Panc1 (cell line): ENCODE measurements around the gene CCDC28A. TPM values are rescaled to one million over a fixed set of nuclear protein-coding genes. Genes with fewer than 3 reads are reported as not detected.
A peak's percentile ranks its signal among the peaks of the same experiment; 100 is the strongest.

ENCODE experiments used
- ATAC-seq: fragments of 200-7000 bp; cut with Tn5 transposase; 2 replicates; pipeline ENCODE4 v1.9.1; 2020; ENCODE audit warnings: mild to moderate bottlenecking, moderate library complexity
- BruUV-seq: library from RNA; stranded (reverse); fragments of 400-500 nt; replicated peaks from 2 replicates; lab custom pipeline; 2021; lab: Mats Ljungman, UMichigan
- CTCF ChIA-PET: fragments of 300-600 bp; sonication (Branson Sonifier 250); formaldehyde crosslinking; loops from one replicate; lab custom pipeline; 2022; ENCODE audit warnings: antibody characterized with exemption; lab: Charles Lee
- POLR2A ChIA-PET: fragments of 300-600 bp; sonication (Branson Sonifier 250); formaldehyde crosslinking; loops from one replicate; lab custom pipeline; 2022; ENCODE audit warnings: antibody characterized with exemption; lab: Charles Lee
- DNase-seq: peaks from one replicate; pipeline ENCODE4 v3.0.0-alpha.2; 2010; ENCODE audit warnings: low read depth, low spot score
- H3K27ac ChIP-seq: 2 replicates; pipeline ENCODE4 v1.5.1; 2011; ENCODE audit warnings: mild to moderate bottlenecking, low read length, inconsistent platforms
- H3K27me3 ChIP-seq: fragments of 200-500 bp; sonication (Bioruptor generic); 2 replicates; pipeline ENCODE4 v1.6.0; 2014; ENCODE audit warnings: low read length, inconsistent platforms; ENCODE audit not compliant: control insufficient read depth, insufficient read depth
- H3K36me3 ChIP-seq: fragments of 200-500 bp; sonication (Bioruptor generic); 2 replicates; pipeline ENCODE4 v1.5.1; 2014; ENCODE audit warnings: inconsistent platforms, mild to moderate bottlenecking, low read length, moderate library complexity; ENCODE audit not compliant: control insufficient read depth, insufficient read depth
- H3K4me1 ChIP-seq: 2 replicates; pipeline ENCODE4 v1.5.1; 2011; ENCODE audit warnings: inconsistent platforms, mild to moderate bottlenecking, low read length, moderate library complexity; ENCODE audit not compliant: control insufficient read depth, insufficient read depth
- H3K4me3 ChIP-seq, 2 experiments: 2 replicates each; pipeline ENCODE4 v1.5.1; 2011 to 2012; ENCODE audit warnings: low read depth in 2 of 2, low read length in 2 of 2, mild to moderate bottlenecking in 2 of 2, inconsistent platforms in 1 of 2, moderate library complexity in 1 of 2
- H3K9me3 ChIP-seq: fragments of 200-500 bp; sonication (Bioruptor generic); 2 replicates; pipeline ENCODE4 v1.5.1; 2014; ENCODE audit warnings: low read depth, mild to moderate bottlenecking, inconsistent platforms, low read length, moderate library complexity; ENCODE audit not compliant: control insufficient read depth, insufficient read depth
- CTCF ChIP-seq: fragments of 450-650 bp; IDR thresholded peaks from 2 replicates; pipeline ENCODE4 v1.5.1; 2017; ENCODE audit warnings: mild to moderate bottlenecking
- POLR2AphosphoS5 ChIP-seq: IDR thresholded peaks from 2 replicates; pipeline ENCODE4 v1.6.1; 2012; ENCODE audit warnings: mild to moderate bottlenecking, low read depth, low read length, moderate library complexity
- REST ChIP-seq, 2 experiments: IDR thresholded peaks; 2 replicates each; pipeline ENCODE4 v1.6.1; 2011 to 2012; ENCODE audit warnings: low read depth in 2 of 2, control low read depth in 1 of 2, low read length in 1 of 2, mild to moderate bottlenecking in 1 of 2, moderate library complexity in 1 of 2; ENCODE audit not compliant: insufficient read depth in 1 of 2
- SIN3A ChIP-seq: IDR thresholded peaks from 2 replicates; pipeline ENCODE4 v1.6.1; 2012; ENCODE audit warnings: low read depth, mild to moderate bottlenecking, low read length, moderate library complexity, borderline replicate concordance; ENCODE audit not compliant: insufficient read depth
- TCF7L2 ChIP-seq: IDR thresholded peaks from 2 replicates; pipeline ENCODE4 v1.6.1; 2011; ENCODE audit warnings: mild to moderate bottlenecking, low read depth, low read length, inconsistent platforms
- in situ Hi-C: cut with HindIII; loops from 2 replicates; pipeline ENCODE4 v1.10.0; 2016; ENCODE audit warnings: low sequenced_read_pairs, low pct_unique_long_range_greater_than_20kb
- intact Hi-C: fragments of 100-400 bp; cut with micrococcal nuclease; formaldehyde crosslinking; loops from one replicate; pipeline ENCODE4 v1.10.0; 2022; ENCODE audit not compliant: unreplicated experiment
- total RNA-seq: library from RNA; stranded (reverse); gene quantifications from one replicate; pipeline ENCODE4 v1.2.1, GENCODE V29; 2021; ENCODE audit not compliant: unreplicated experiment

The CCDC28A gene
- total RNA-seq, 1 experiment from 2014 or later: 4.7 TPM

GRCh38 chr6:138832182-138832581 lies 58.6 kb downstream of the CCDC28A start:
- H3K4me1 ChIP-seq: no peaks in the 10 kb centered on the region
- POLR2A ChIA-PET: no interaction called here

GRCh38 chr6:138833816-138834539 lies 60.4 kb downstream of the CCDC28A start:
- intact Hi-C loops: no loop called here
- Histone ChIP-seq H3K4me1 (no peaks in the 10 kb centered on the region), H3K36me3 (no peaks in the 10 kb centered on the region), H3K27me3 (no peaks in the 10 kb centered on the region), H3K9me3 (no peaks in the 10 kb centered on the region), H3K27ac (no peak overlapping the region), H3K4me3 (no peak overlapping the region)
- TF ChIP-seq POLR2AphosphoS5 (no peak), REST (IDR thresholded peaks at IDR 0.05; ENCODE audit: insufficient read depth in 1 of 2, low read depth in 2 of 2, low read length in 1 of 2) (no peak), SIN3A (no peak), TCF7L2 (no peak), CTCF (no peak)
- POLR2A ChIA-PET: interaction anchor here (0.7 kb wide), 1 partner anchor 101 kb away, joined by 9 read pairs; no protein-coding TSS in a partner anchor
- ATAC-seq: no peak
- CTCF ChIA-PET: no interaction called here
- no TSS peak for BruUV-seq
- DNase-seq: no peak
- in situ Hi-C loops: no loop called here

More at GRCh38 chr6:138832182-138832581, 58.6 kb downstream of the CCDC28A start:
- TF ChIP-seq CTCF: 0 out of 2 replicates have a peak, but pooled peaks have one; percentile 4
- no peak for TF ChIP-seq SIN3A
- H3K4me3 ChIP-seq: no peak overlapping the region
- H3K27me3 ChIP-seq: no peaks in the 10 kb centered on the region
- CTCF ChIA-PET: no interaction called here
- no peaks in the 10 kb centered on the region for H3K9me3 ChIP-seq
- intact Hi-C loops: no loop called here
- DNase-seq (no peak), ATAC-seq (no peak)
- no peaks in the 10 kb centered on the region for H3K36me3 ChIP-seq
- no TSS peak for BruUV-seq
- in situ Hi-C loops: no loop called here
- no peak overlapping the region for H3K27ac ChIP-seq
